BE2C (cell line): Measurements from ENCODE around the gene FAXDC2.

Experiments
- DNase-seq: peaks from one replicate; pipeline ENCODE4 v3.0.0-alpha.2; 2020
- H3K27me3 ChIP-seq: fragments of 250-450 bp; sonication (Bioruptor Pico); 2 replicates; pipeline ENCODE4 v1.5.1; 2020; ENCODE audit warnings: mild to moderate bottlenecking
- H3K36me3 ChIP-seq: fragments of 250-450 bp; sonication (Bioruptor Pico); 2 replicates; pipeline ENCODE4 v1.5.1; 2020; ENCODE audit warnings: mild to moderate bottlenecking
- H3K4me1 ChIP-seq: fragments of 250-450 bp; sonication (Bioruptor Pico); 2 replicates; pipeline ENCODE4 v1.5.1; 2020
- H3K4me3 ChIP-seq: 2 replicates; pipeline ENCODE4 v1.5.1; 2011; ENCODE audit warnings: low read depth, low read length
- H3K9me3 ChIP-seq: fragments of 250-450 bp; sonication (Bioruptor Pico); 2 replicates; pipeline ENCODE4 v1.5.1; 2020
- TF ChIP-seq, protein P1 (sequence below): IDR thresholded peaks from 2 replicates; pipeline ENCODE4 v1.5.1; 2012; ENCODE audit warnings: mild to moderate bottlenecking, low read depth, low read length

Gene FAXDC2

DNA sequence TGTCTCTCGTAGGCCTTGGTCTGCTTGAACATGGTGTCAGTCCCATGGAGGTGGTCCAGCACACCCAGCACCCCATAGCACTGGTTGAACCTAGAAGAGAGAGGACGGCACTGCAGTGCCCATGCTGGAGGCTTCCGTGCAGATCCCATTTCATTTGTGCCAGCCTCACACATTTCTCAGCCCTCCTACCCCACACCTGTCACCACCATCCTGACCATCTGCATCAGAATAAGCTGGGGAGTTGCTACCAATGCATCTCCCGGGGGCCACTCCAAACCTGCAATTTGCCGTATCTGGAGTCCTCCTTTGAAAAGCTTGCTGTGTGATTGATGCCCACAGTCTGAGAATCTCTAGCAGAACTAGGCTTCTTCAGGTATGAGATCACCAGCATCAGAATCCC is 30.0 kb downstream of the FAXDC2 start:
- DNase-seq = no peak
- Histone ChIP-seq H3K36me3 (peaks cover 84% of the 10 kb centered on the region), H3K4me3 (no peak overlapping the region), H3K27me3 (no peaks in the 10 kb centered on the region), H3K9me3 (no peaks in the 10 kb centered on the region), H3K4me1 (no peaks in the 10 kb centered on the region)
- TF ChIP-seq, protein P1, sequence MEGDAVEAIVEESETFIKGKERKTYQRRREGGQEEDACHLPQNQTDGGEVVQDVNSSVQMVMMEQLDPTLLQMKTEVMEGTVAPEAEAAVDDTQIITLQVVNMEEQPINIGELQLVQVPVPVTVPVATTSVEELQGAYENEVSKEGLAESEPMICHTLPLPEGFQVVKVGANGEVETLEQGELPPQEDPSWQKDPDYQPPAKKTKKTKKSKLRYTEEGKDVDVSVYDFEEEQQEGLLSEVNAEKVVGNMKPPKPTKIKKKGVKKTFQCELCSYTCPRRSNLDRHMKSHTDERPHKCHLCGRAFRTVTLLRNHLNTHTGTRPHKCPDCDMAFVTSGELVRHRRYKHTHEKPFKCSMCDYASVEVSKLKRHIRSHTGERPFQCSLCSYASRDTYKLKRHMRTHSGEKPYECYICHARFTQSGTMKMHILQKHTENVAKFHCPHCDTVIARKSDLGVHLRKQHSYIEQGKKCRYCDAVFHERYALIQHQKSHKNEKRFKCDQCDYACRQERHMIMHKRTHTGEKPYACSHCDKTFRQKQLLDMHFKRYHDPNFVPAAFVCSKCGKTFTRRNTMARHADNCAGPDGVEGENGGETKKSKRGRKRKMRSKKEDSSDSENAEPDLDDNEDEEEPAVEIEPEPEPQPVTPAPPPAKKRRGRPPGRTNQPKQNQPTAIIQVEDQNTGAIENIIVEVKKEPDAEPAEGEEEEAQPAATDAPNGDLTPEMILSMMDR = no peak

DNA sequence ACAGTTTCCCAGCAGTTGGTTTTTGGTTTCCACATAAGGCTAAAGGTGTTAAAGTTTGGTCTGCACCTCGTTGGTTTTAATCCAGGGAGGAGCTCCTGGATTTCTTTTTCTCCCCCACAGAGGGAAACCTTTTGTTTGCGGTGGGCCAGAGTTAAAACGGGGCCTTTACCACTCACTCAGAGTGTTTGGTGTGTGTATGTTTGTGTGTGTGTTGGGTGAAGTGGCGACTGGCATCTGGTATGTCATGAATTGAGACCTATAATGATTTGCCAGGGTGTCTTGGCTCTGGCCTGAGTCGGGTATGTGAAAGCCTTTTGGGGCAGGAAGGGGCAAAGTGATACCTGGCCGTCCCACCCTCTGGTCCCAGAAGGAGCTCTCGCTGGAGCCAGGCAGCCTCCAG is 30.9 kb downstream of the FAXDC2 start:
- H3K4me1 ChIP-seq = no peaks in the 10 kb centered on the region
- TF ChIP-seq, protein P1 = no peak
- H3K9me3 ChIP-seq = no peaks in the 10 kb centered on the region
- peaks cover 93% of the 10 kb centered on the region for H3K36me3 ChIP-seq
- H3K27me3 ChIP-seq = no peaks in the 10 kb centered on the region
- no peak overlapping the region for H3K4me3 ChIP-seq
- no peak for DNase-seq

DNA sequence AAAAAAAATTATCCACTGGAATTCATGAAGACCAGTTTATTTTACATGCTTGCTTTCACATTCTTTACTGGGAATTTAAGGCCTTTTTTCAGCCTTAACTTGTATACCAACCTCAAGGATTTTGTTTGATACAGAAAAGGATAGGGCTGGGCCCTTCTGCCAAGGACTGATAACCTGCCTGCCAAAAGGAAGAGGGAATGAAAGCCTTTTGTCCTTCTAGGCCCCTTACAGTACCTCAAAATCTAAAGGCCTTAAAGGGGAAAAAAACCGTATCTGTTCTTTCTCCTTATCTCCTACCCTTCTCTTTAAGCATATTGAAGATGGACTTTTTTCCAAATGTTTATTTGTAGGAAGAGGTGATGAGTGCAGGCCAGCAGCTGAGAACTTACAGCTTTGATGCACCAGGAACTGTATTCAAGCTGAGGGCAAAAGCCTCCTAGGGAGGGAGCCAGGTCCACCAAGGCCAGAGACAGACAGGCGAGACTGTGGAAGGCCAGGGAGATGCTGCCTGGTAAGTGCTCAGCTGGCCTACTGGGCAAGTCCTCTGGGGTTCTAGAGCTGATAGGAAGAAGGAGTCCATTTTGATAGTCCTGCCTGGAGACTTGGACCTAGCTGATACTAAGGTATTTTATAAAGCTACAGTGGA is 31.8 kb downstream of the FAXDC2 start:
- Histone ChIP-seq H3K9me3 (no peaks in the 10 kb centered on the region), H3K36me3 (peaks cover 94% of the 10 kb centered on the region), H3K4me1 (no peaks in the 10 kb centered on the region), H3K4me3 (no peak overlapping the region), H3K27me3 (no peaks in the 10 kb centered on the region)
- DNase-seq = no peak
- TF ChIP-seq, protein P1 = no peak

DNA sequence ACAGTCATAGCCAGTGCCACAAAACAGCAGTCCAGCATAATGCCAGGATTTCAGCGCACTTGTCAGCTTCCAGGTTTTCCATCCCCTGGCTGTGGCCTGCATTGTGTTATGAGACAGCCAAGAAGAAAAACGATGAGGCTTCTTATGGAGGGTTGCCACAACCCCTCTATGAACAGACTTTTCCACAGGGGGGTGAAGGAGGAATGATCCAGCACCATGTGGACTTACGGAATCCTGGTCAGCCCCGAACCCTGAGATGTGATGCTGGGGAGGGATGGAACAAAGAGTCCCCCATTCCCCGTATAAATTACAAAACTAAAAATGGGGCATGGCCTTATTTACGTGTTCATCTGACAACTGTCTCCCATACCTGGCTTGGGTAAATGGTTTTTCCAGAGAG is 32.6 kb downstream of the FAXDC2 start:
- no peak for DNase-seq
- TF ChIP-seq, protein P1 = no peak
- Histone ChIP-seq H3K4me1 (no peaks in the 10 kb centered on the region), H3K4me3 (no peak overlapping the region), H3K36me3 (peaks cover 94% of the 10 kb centered on the region), H3K27me3 (no peaks in the 10 kb centered on the region), H3K9me3 (no peaks in the 10 kb centered on the region)

DNA sequence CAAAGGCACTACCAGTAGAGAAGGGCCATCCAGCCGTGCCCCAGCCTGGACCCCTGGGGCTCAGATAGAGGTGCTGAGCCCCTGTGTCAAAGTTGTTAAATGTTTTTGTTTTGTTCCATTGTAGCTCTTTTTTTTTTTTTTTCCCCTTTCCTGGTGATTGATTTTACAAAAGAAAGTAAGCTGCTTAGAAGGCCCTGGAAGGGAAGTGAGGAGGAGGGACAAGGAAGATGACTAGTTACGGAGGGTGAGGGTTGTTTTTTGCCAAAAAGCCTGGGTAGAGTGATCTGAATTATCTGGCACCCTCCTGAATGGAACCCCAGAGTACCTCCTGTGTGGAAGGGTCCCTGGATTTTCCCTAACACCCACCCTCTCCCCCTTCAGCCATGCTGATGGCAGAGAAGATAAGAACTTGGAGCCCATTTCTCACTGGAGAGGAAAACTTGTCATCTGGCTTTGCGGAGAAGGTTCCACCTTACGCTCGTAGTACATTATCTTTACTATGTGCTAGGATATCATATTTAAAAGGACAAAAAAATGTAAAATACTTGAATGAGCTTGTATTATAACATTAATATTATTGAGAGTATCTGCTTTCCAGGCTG is 33.4 kb downstream of the FAXDC2 start:
- Histone ChIP-seq H3K4me3 (no peak overlapping the region), H3K4me1 (peaks cover 2% of the 10 kb centered on the region; the same call in 1 of the 2 replicates), H3K9me3 (no peaks in the 10 kb centered on the region), H3K27me3 (no peaks in the 10 kb centered on the region), H3K36me3 (peaks cover 94% of the 10 kb centered on the region)
- TF ChIP-seq, protein P1 = no peak
- DNase-seq = no peak

DNA sequence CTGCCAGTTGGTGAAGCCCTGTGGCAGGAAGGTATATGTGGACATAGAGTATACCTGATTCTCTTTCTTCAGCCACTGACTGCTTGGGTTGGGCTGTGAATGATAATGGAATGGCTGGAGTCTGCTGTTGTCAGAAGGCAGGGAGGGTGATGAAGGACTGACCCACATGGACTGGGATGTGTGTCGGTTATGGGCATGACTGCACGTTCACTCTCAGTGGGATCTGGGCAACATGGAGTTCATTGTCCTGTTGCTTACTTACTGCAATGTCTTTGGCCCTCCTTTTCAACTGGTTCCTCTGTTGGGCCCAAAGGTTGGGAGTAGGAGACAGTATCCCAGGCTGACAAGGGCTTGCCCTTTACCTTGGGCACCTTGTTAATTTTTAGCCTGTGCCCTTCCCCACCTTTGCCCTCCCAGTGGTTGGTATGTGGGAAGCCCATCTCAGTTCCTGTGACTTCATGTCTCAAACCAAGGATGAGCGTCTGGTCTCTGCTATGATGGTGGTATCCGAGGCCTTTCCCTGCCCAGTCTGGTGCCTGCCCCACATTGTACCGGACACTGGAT is 34.6 kb downstream of the FAXDC2 start:
- no peak for DNase-seq
- Histone ChIP-seq H3K27me3 (no peaks in the 10 kb centered on the region), H3K36me3 (peaks cover 94% of the 10 kb centered on the region), H3K4me3 (no peak overlapping the region), H3K9me3 (no peaks in the 10 kb centered on the region), H3K4me1 (peaks cover 8% of the 10 kb centered on the region; the same call in 1 of the 2 replicates)
- TF ChIP-seq, protein P1 = no peak
